IMR-90 (cell line): ENCODE results near the gene PRKAB1. TPM values are rescaled to one million over a fixed set of nuclear protein-coding genes. Genes with fewer than 3 reads are reported as not detected.
"Not testable (repeated sequence)": the region's sequence is repeated elsewhere in the genome, so short reads cannot be mapped to it uniquely, and the experiment has no call there.

ENCODE experiments used
- ATAC-seq: fragments of 200-7000 bp; cut with Tn5 transposase; 2 replicates; pipeline ENCODE4 v1.9.1; 2020; ENCODE audit warnings: low read depth, mild to moderate bottlenecking, moderate library complexity
- BruUV-seq: library from RNA; stranded (reverse); fragments of 400-500 nt; replicated peaks from 2 replicates; lab custom pipeline; 2021; lab: Mats Ljungman, UMichigan
- CTCF ChIA-PET: fragments of 300-600 bp; formaldehyde crosslinking; extraction: SDS; loops from one replicate; lab custom pipeline; 2021; ENCODE audit warnings: antibody characterized with exemption; lab: Yijun Ruan, JAX
- POLR2A ChIA-PET: fragments of 300-600 bp; sonication (Branson Sonifier 250); formaldehyde crosslinking; loops from one replicate; lab custom pipeline; 2022; ENCODE audit warnings: antibody characterized with exemption; ENCODE audit not compliant: unreplicated experiment; lab: Charles Lee
- DNase-seq: peaks from one replicate; pipeline ENCODE4 v3.0.0; 2013
- H2AFZ ChIP-seq: replicated peaks from 2 replicates; pipeline ENCODE3; 2013; ENCODE audit warnings: low read length, mild to moderate bottlenecking; ENCODE audit not compliant: poor library complexity
- H2AK5ac ChIP-seq: 2 replicates; pipeline ENCODE4 v1.6.1; 2013; ENCODE audit warnings: low read depth, low read length, inconsistent platforms
- H2AK9ac ChIP-seq: replicated peaks from 2 replicates; pipeline ENCODE3; 2013; ENCODE audit warnings: mild to moderate bottlenecking, low read depth, low read length, moderate library complexity; ENCODE audit not compliant: poor library complexity
- H2BK120ac ChIP-seq: 2 replicates; pipeline ENCODE4 v1.6.1; 2013; ENCODE audit warnings: low read depth, low read length, inconsistent platforms
- H2BK15ac ChIP-seq: 3 replicates; pipeline ENCODE4 v1.6.1; 2013; ENCODE audit warnings: low read depth, low read length, inconsistent platforms
- H2BK20ac ChIP-seq: 2 replicates; pipeline ENCODE4 v1.6.1; 2013; ENCODE audit warnings: low read depth, mild to moderate bottlenecking, inconsistent platforms, low read length, moderate library complexity
- H2BK5ac ChIP-seq: 2 replicates; pipeline ENCODE4 v1.6.1; 2013; ENCODE audit warnings: mild to moderate bottlenecking, low read depth, low read length, inconsistent platforms; ENCODE audit not compliant: poor library complexity, severe bottlenecking
- H3K14ac ChIP-seq: replicated peaks from 2 replicates; pipeline ENCODE4 v1.6.1; 2013; ENCODE audit warnings: low read depth, low read length, inconsistent platforms
- H3K18ac ChIP-seq: 2 replicates; pipeline ENCODE4 v1.6.1; 2013; ENCODE audit warnings: low read depth, low read length, control low read depth
- H3K23ac ChIP-seq: 2 replicates; pipeline ENCODE4 v1.6.1; 2013; ENCODE audit warnings: low read depth, low read length, inconsistent platforms
- H3K27ac ChIP-seq: 2 replicates; pipeline ENCODE4 v1.5.1; 2013; ENCODE audit warnings: mild to moderate bottlenecking, control low read depth, low read length; ENCODE audit not compliant: insufficient read depth
- H3K27me3 ChIP-seq: 2 replicates; pipeline ENCODE4 v1.6.1; 2013; ENCODE audit warnings: low read length; ENCODE audit not compliant: control insufficient read depth, insufficient read depth
- H3K36me3 ChIP-seq: 2 replicates; pipeline ENCODE4 v1.6.1; 2013; ENCODE audit warnings: low read length, mixed read lengths; ENCODE audit not compliant: control insufficient read depth, insufficient read depth
- H3K4ac ChIP-seq: 2 replicates; pipeline ENCODE4 v1.6.1; 2013; ENCODE audit warnings: low read depth, low read length, inconsistent platforms
- H3K4me1 ChIP-seq: 2 replicates; pipeline ENCODE4 v1.6.1; 2013; ENCODE audit warnings: low read length, mixed read lengths; ENCODE audit not compliant: control insufficient read depth, insufficient read depth
- H3K4me2 ChIP-seq: 2 replicates; pipeline ENCODE4 v1.6.1; 2013; ENCODE audit warnings: low read depth, mild to moderate bottlenecking, control low read depth, low read length, moderate library complexity
- H3K4me3 ChIP-seq: 2 replicates; pipeline ENCODE4 v1.5.1; 2013; ENCODE audit warnings: low read depth, mild to moderate bottlenecking, control low read depth, low read length, moderate library complexity; ENCODE audit not compliant: insufficient read depth
- H3K56ac ChIP-seq: 2 replicates; pipeline ENCODE4 v1.6.1; 2013; ENCODE audit warnings: low read length, inconsistent platforms; ENCODE audit not compliant: insufficient read depth; ENCODE audit errors: extremely low read depth
- H3K79me1 ChIP-seq, 2 experiments: 2 replicates each; pipeline ENCODE4 v1.6.1; 2013; ENCODE audit warnings: low read length in 2 of 2, inconsistent platforms in 1 of 2, low read depth in 1 of 2
- H3K9ac ChIP-seq: 2 replicates; pipeline ENCODE4 v1.6.1; 2013; ENCODE audit warnings: low read depth, low read length, control low read depth
- H3K9me1 ChIP-seq: 2 replicates; pipeline ENCODE4 v1.6.1; 2013; ENCODE audit warnings: low read length, inconsistent platforms; ENCODE audit not compliant: insufficient read depth
- H3K9me3 ChIP-seq: 2 replicates; pipeline ENCODE4 v1.6.1; 2013; ENCODE audit warnings: low read length; ENCODE audit not compliant: control insufficient read depth, insufficient read depth
- H4K20me1 ChIP-seq: 2 replicates; pipeline ENCODE4 v1.6.1; 2013; ENCODE audit warnings: low read length, inconsistent platforms; ENCODE audit not compliant: insufficient read depth
- H4K5ac ChIP-seq: 2 replicates; pipeline ENCODE4 v1.6.1; 2013; ENCODE audit warnings: mild to moderate bottlenecking, low read depth, low read length, control low read depth
- H4K8ac ChIP-seq, 2 experiments: 2 replicates each; pipeline ENCODE4 v1.6.1; 2013; ENCODE audit warnings: low read depth in 2 of 2, low read length in 2 of 2, control low read depth in 1 of 2, inconsistent platforms in 1 of 2
- H4K91ac ChIP-seq: 2 replicates; pipeline ENCODE4 v1.6.1; 2013; ENCODE audit warnings: low read depth, low read length, inconsistent platforms; ENCODE audit not compliant: insufficient read depth
- FOS ChIP-seq: fragments of 150-350 bp; IDR thresholded peaks from 2 replicates; pipeline ENCODE4 v1.6.1; 2016; ENCODE audit warnings: low read depth, low read length
- NFE2L2 ChIP-seq: fragments of 150-350 bp; IDR thresholded peaks from 2 replicates; pipeline ENCODE4 v1.6.1; 2016; ENCODE audit warnings: low read depth, mild to moderate bottlenecking, low read length
- RAD21 ChIP-seq: IDR thresholded peaks from 2 replicates; pipeline ENCODE4 v1.6.1; 2012; ENCODE audit warnings: low read length, improper control_type of control experiment
- WGBS, 2 experiments: methylation state at CpG; one replicate each; pipeline versions ENCODE4 v1.1.5 to v1.1.7; 2013; ENCODE audit warnings: missing lambda C conversion rate in 2 of 2; ENCODE audit not compliant: insufficient read length in 1 of 2; ENCODE audit errors: extremely low coverage in 2 of 2; 5-methylcytosine and 5-hydroxymethylcytosine counted together
- dilution Hi-C: fragments of 300-500 bp; cut with HindIII; formaldehyde crosslinking; loops from one replicate; pipeline ENCODE4 v1.14.3; 2018; ENCODE audit warnings: low sequenced_read_pairs; ENCODE audit not compliant: unreplicated experiment
- in situ Hi-C: fragments of 300-500 bp; cut with MboI; formaldehyde crosslinking; loops from 3 replicates; pipeline ENCODE4 v1.14.3; 2019; ENCODE audit warnings: low sequenced_read_pairs, inconsistent platforms, mixed read lengths
- intact Hi-C: fragments of 100-400 bp; cut with micrococcal nuclease; formaldehyde crosslinking; loops from 2 replicates; pipeline ENCODE4 v1.10.0; 2022
- polyA plus RNA-seq, 3 experiments: library from polyadenylated mRNA; depleted of rRNA; stranded (reverse); fragments of >200 nt; gene quantifications; 2 replicates each; pipeline ENCODE4 v1.2.3, GENCODE V29; 2012; ENCODE audit warnings: low replicate concordance in 1 of 3
- total RNA-seq: library from RNA; depleted of rRNA; stranded (reverse); fragments of >200 nt; gene quantifications from 2 replicates; pipeline ENCODE4 v1.2.3, GENCODE V29; 2012

PRKAB1 gene
- total and polyA plus RNA-seq, 2 of the 4 experiments (the other 2 are of a cell fraction): 9.7 to 19.3 TPM

DNA sequence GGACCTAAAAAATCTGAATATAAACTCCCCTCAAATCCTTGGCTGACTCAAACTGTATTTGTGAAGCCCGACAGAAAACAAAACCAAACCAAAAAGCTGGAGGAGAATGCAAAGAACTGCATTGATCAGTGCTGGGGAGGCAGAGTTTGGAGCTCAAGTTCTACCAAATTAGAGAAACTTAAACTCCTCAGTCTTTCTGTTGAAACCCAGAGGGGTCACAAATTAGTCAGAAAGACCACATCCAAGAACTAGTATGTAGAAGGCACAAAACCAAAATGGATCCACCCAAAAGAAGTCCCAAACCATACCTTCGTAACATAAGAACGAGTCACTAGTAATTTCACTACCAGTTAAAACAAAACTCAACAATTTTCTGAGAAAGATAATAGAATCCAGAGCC lies 15.3 kb upstream of the PRKAB1 start:
- Histone ChIP-seq H3K4me1 (no peaks in the 10 kb centered on the region), H3K36me3 (no peaks in the 10 kb centered on the region), H3K9ac (no peak overlapping the region), H3K14ac (no peak overlapping the region), H3K56ac (no peak overlapping the region), H4K5ac (no peak overlapping the region), H2BK15ac (no peak overlapping the region), H3K27me3 (no peaks in the 10 kb centered on the region), H3K23ac (no peak overlapping the region), H2BK20ac (no peak overlapping the region), H3K27ac (no peak overlapping the region), H2AK9ac (no peak overlapping the region), H2AFZ (no peak overlapping the region), H3K9me1 (no peaks in the 10 kb centered on the region), H4K91ac (no peak overlapping the region), H4K20me1 (no peaks in the 10 kb centered on the region), H2BK120ac (no peak overlapping the region), H3K9me3 (no peaks in the 10 kb centered on the region), H3K18ac (no peak overlapping the region), H3K4ac (no peak overlapping the region), H3K4me3 (no peak overlapping the region), H3K79me1 (no peaks in the 10 kb centered on the region), H4K8ac (no peak overlapping the region), H3K4me2 (no peak overlapping the region), H2BK5ac (no peak overlapping the region), H2AK5ac (no peak overlapping the region)
- WGBS, 2 experiments: no CpG with 5 or more reads among the region's 3 CpGs
- dilution Hi-C loops: no loop called here
- ChIA-PET POLR2A (no interaction called here), CTCF (no interaction called here)
- ATAC-seq (no peak), DNase-seq (no peak)
- TF ChIP-seq RAD21 (no peak), FOS (no peak), NFE2L2 (no peak)
- in situ Hi-C loops: no loop called here
- BruUV-seq: no TSS peak
- intact Hi-C loops: no loop called here

DNA sequence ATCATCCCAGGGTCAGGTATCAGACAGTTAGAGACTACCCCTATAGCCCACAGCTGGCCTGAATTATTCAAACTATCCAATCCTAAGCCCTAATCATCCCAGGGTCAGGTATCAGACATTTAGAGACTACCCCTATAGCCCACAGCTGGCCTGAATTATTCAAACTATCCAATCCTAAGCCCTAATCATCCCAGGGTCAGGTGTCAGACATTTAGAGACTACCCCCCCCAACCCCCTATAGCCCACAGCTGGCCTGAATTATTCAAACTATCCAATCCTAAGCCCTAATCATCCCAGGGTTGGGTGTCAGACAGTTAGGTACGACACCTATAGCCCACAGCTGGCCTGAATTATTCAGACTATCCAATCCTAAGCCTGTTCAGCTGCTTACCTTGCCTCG lies 10.9 kb upstream of the PRKAB1 start:
- H3K4me3 ChIP-seq, CTCF ChIA-PET, H3K18ac ChIP-seq, H3K4me2 ChIP-seq, H2BK120ac ChIP-seq, DNase-seq, H4K8ac ChIP-seq, H3K9me1 ChIP-seq, H4K20me1 ChIP-seq, H3K56ac ChIP-seq, H3K36me3 ChIP-seq, H4K5ac ChIP-seq, H2AK5ac ChIP-seq, ATAC-seq, dilution Hi-C loops, H2BK15ac ChIP-seq, H3K14ac ChIP-seq, in situ Hi-C loops, H2AK9ac ChIP-seq, H4K91ac ChIP-seq, H2BK20ac ChIP-seq, H2AFZ ChIP-seq, H3K27me3 ChIP-seq, intact Hi-C loops, H3K9me3 ChIP-seq, H3K9ac ChIP-seq, POLR2A ChIA-PET, H3K23ac ChIP-seq, H3K27ac ChIP-seq, H3K4ac ChIP-seq, H3K4me1 ChIP-seq, H3K79me1 ChIP-seq, BruUV-seq, H2BK5ac ChIP-seq: not testable (repeated sequence)
- WGBS, 2 experiments: no CpG with 5 or more reads among the region's 2 CpGs
